Measurements from ENCODE around the gene APLNR.

Gene APLNR

GRCh38 chr11:57266157-57266556 lies 29.1 kb upstream of the APLNR start:
- no peak for DNase-seq (ENCODE audit: extremely low read depth, low read depth)
- TF ChIP-seq CTCF (IDR thresholded peaks at IDR 0.05; ENCODE audit: low read depth, low read length) = no peak

- TF ChIP-seq CTCF (IDR thresholded peaks at IDR 0.05; ENCODE audit: low read depth, low read length) = no peak
Measured at GRCh38 chr11:57263351-57263750, 26.3 kb upstream of the APLNR start.

GRCh38 chr11:57262157-57262556 lies 25.1 kb upstream of the APLNR start:
- DNase-seq (ENCODE audit: extremely low read depth, low read depth) = no peak
- no peak for TF ChIP-seq CTCF (IDR thresholded peaks at IDR 0.05; ENCODE audit: low read depth, low read length)

More at GRCh38 chr11:57263351-57263750, 26.3 kb upstream of the APLNR start:
- DNase-seq (ENCODE audit: extremely low read depth, low read depth) = no peak

- no peak for DNase-seq (ENCODE audit: extremely low read depth, low read depth)
- no peak for TF ChIP-seq CTCF (IDR thresholded peaks at IDR 0.05; ENCODE audit: low read depth, low read length)
Measured at GRCh38 chr11:57260937-57261783, 24.1 kb upstream of the APLNR start.

- TF ChIP-seq CTCF (IDR thresholded peaks at IDR 0.05; ENCODE audit: low read depth, low read length) = no peak
- DNase-seq (ENCODE audit: extremely low read depth, low read depth) = no peak
Measured at GRCh38 chr11:57256119-57256518, 19.1 kb upstream of the APLNR start.

GRCh38 chr11:57255618-57256017 lies 18.6 kb upstream of the APLNR start:
- no peak for DNase-seq (ENCODE audit: extremely low read depth, low read depth)

More at GRCh38 chr11:57255618-57256017, 18.6 kb upstream of the APLNR start:
- no peak for TF ChIP-seq CTCF (IDR thresholded peaks at IDR 0.05; ENCODE audit: low read depth, low read length)
